Gastrocnemius medialis (tissue), 4 donors: ENCODE measurements around the gene RGL3. TPM values are rescaled to one million over a fixed set of nuclear protein-coding genes. Genes with fewer than 3 reads are reported as not detected.
A peak's percentile ranks its signal among the peaks of the same experiment; 100 is the strongest.
"Not testable (repeated sequence)": the region's sequence is repeated elsewhere in the genome, so short reads cannot be mapped to it uniquely, and the experiment has no call there.

Experiments
- ATAC-seq, 2 donors: fragments of 150-250 bp; one replicate each; pipeline ENCODE4 v1.9.1; 2016
- DNase-seq, 2 donors: peaks; one replicate each; pipeline ENCODE4 v3.0.0-alpha.2; 2019
- H3K27ac ChIP-seq, 4 donors: fragments of 200-600 bp; sonication (generic); 1 replicate in 1 of 4; 2 replicates in 3 of 4; pipeline ENCODE4 v1.5.1; 2016 to 2018; ENCODE audit warnings: mild to moderate bottlenecking in 2 of 4, moderate library complexity in 1 of 4
- H3K27me3 ChIP-seq, 3 donors: fragments of 200-600 bp; sonication (generic) in 2 of 3; 1 replicate in 1 of 3; 2 replicates in 2 of 3; pipeline versions ENCODE4 v1.5.1 to v1.6.0; 2016 to 2019; ENCODE audit warnings: mild to moderate bottlenecking in 1 of 3, moderate library complexity in 1 of 3
- H3K36me3 ChIP-seq, 2 donors: fragments of 200-600 bp; sonication (generic) in 1 of 2; one replicate each; pipeline ENCODE4 v1.5.1; 2017 to 2018
- H3K4me1 ChIP-seq, 2 donors: fragments of 200-600 bp; sonication (generic) in 1 of 2; one replicate each; pipeline ENCODE4 v1.5.1; 2016 to 2017; ENCODE audit warnings: mild to moderate bottlenecking in 2 of 2
- H3K4me3 ChIP-seq, 4 donors: fragments of 200-600 bp; sonication (generic) in 3 of 4; 1 replicate in 1 of 4; 2 replicates in 3 of 4; pipeline ENCODE4 v1.5.1; 2016 to 2019; ENCODE audit warnings: mild to moderate bottlenecking in 2 of 4
- H3K9me3 ChIP-seq, 3 donors: fragments of 200-600 bp; sonication (generic) in 2 of 3; 1 replicate in 1 of 3; 2 replicates in 2 of 3; pipeline ENCODE4 v1.5.1; 2016 to 2019
- POLR2A ChIP-seq, 2 donors: fragments of 450-650 bp; IDR thresholded peaks; one replicate each; pipeline ENCODE4 v1.6.1; 2017; ENCODE audit warnings: antibody characterized with exemption in 2 of 2, mild to moderate bottlenecking in 2 of 2, moderate library complexity in 2 of 2
- in situ Hi-C, 4 donors: fragments of 200-750 bp; cut with MboI; loops; one replicate each; pipeline versions ENCODE4 v1.15.0 to v1.8.0; 2017; ENCODE audit warnings: low sequenced_read_pairs in 4 of 4
- intact Hi-C: fragments of 100-400 bp; cut with DNase I; formaldehyde crosslinking; loops from one replicate; pipeline ENCODE4 v1.15.1; 2023; ENCODE audit warnings: low total_unique reads
- total RNA-seq, 4 donors: library from RNA; depleted of rRNA; stranded (reverse); fragments of >200 nt; gene quantifications; one replicate each; pipeline versions ENCODE4 v1.1.0 to v1.2.3, GENCODE V29; 2016
- TF ChIP-seq, protein P1 (sequence below), 5 experiments: fragments of 450-650 bp in 3 of 5; fragments of 200-600 bp in 2 of 5; sonication (generic) in 2 of 5; IDR thresholded peaks in 4 of 5; conservative IDR thresholded peaks in 1 of 5; 1 replicate in 4 of 5; 2 replicates in 1 of 5; pipeline ENCODE4 v1.5.1; 2016 to 2019; ENCODE audit warnings: antibody characterized with exemption in 5 of 5, mild to moderate bottlenecking in 3 of 5, moderate library complexity in 3 of 5

The RGL3 gene
- total RNA-seq: 1 to 10 TPM in 2 of 4 donors, under 1 TPM in 2; 0.33 to 7.0 (median 1.3) TPM

- no peaks in the 10 kb centered on the region for H3K9me3 ChIP-seq
- no peaks in the 10 kb centered on the region for H3K36me3 ChIP-seq
- TF ChIP-seq, protein P1, sequence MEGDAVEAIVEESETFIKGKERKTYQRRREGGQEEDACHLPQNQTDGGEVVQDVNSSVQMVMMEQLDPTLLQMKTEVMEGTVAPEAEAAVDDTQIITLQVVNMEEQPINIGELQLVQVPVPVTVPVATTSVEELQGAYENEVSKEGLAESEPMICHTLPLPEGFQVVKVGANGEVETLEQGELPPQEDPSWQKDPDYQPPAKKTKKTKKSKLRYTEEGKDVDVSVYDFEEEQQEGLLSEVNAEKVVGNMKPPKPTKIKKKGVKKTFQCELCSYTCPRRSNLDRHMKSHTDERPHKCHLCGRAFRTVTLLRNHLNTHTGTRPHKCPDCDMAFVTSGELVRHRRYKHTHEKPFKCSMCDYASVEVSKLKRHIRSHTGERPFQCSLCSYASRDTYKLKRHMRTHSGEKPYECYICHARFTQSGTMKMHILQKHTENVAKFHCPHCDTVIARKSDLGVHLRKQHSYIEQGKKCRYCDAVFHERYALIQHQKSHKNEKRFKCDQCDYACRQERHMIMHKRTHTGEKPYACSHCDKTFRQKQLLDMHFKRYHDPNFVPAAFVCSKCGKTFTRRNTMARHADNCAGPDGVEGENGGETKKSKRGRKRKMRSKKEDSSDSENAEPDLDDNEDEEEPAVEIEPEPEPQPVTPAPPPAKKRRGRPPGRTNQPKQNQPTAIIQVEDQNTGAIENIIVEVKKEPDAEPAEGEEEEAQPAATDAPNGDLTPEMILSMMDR (IDR thresholded peaks at IDR 0.05 in 4 of 5, conservative IDR thresholded peaks at IDR 0.05 in 1 of 5): no peak
- H3K4me1 ChIP-seq: peaks cover 4 to 21% of the 10 kb centered on the region in 2 donors
- in situ Hi-C loops: no loop called here
- peak within 1 kb of the TSS; percentile 54 to 67 (median 66) for H3K27ac ChIP-seq
- ATAC-seq (peak in 1 of 2 donors; percentile 31), DNase-seq (no peak)
- peaks cover 56 to 59% (median 58%) of the 10 kb centered on the region in 3 donors for H3K27me3 ChIP-seq
- peak within 1 kb of the TSS; percentile 45 to 55 (median 48) for H3K4me3 ChIP-seq
- intact Hi-C loops: no loop called here
These were observed at the start of gene RGL3 for GRCh38 chr19:11418549-11419506. TSS of gene RGL3 (minus strand) at chr19:11419314. CDS start at chr19:11419278, 36 bp downstream.

- H3K36me3 ChIP-seq, ATAC-seq, H3K4me3 ChIP-seq, H3K27me3 ChIP-seq, in situ Hi-C loops, H3K27ac ChIP-seq, intact Hi-C loops, DNase-seq, H3K9me3 ChIP-seq, H3K4me1 ChIP-seq: not testable (repeated sequence)
These were observed 49.2 kb upstream of the RGL3 start for GRCh38 chr19:11468266-11468845.

DNA sequence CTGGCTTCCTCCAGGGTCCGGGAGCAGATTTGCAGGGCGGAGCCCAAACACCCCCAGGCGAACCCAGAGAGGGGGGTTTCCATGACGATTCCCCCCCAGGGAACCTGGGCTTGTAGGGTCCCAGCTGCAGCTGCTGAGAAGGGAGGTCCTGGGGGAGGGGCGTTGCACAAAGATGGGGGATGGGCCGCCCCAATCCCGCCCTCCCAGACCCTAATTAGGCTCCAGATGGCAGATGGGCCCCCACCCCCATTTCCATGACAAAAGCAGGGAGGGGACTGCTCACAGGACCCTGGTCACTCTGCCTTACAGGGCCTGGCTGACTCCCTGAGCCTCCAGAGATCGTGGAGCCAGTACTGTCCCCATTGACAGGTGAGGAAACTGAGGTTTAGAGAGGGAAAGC lies 46.5 kb upstream of the RGL3 start:
- no peak for TF ChIP-seq POLR2A (IDR thresholded peaks at IDR 0.05)
- TF ChIP-seq, protein P1 (IDR thresholded peaks at IDR 0.05 in 4 of 5, conservative IDR thresholded peaks at IDR 0.05 in 1 of 5): no peak
- no peaks in the 10 kb centered on the region for H3K4me1 ChIP-seq
- intact Hi-C loops: no loop called here
- H3K36me3 ChIP-seq: no peaks in the 10 kb centered on the region
- H3K27me3 ChIP-seq: peaks cover under 1 to 7% (median under 1%) of the 10 kb centered on the region in 3 donors
- DNase-seq (no peak), ATAC-seq (no peak)
- no peaks in the 10 kb centered on the region for H3K9me3 ChIP-seq
- no peak overlapping the region for H3K4me3 ChIP-seq
- H3K27ac ChIP-seq: no peak overlapping the region
- in situ Hi-C loops: no loop called here

GRCh38 chr19:11464333-11465265 lies 45.5 kb upstream of the RGL3 start:
- H3K27me3 ChIP-seq: peaks cover 3 to 10% (median 7%) of the 10 kb centered on the region in 3 donors
- no peak overlapping the region for H3K4me3 ChIP-seq
- DNase-seq (no peak), ATAC-seq (no peak)
- H3K4me1 ChIP-seq: no peaks in the 10 kb centered on the region
- intact Hi-C loops: no loop called here
- TF ChIP-seq, protein P1 (IDR thresholded peaks at IDR 0.05 in 4 of 5, conservative IDR thresholded peaks at IDR 0.05 in 1 of 5): no peak
- no peak for TF ChIP-seq POLR2A (IDR thresholded peaks at IDR 0.05)
- H3K36me3 ChIP-seq: no peaks in the 10 kb centered on the region
- H3K27ac ChIP-seq: no peak overlapping the region
- in situ Hi-C loops: no loop called here
- no peaks in the 10 kb centered on the region for H3K9me3 ChIP-seq
